H1 (cell line): ENCODE data around the gene MRM2. TPM values are rescaled to one million over a fixed set of nuclear protein-coding genes. Genes with fewer than 3 reads are reported as not detected.
A peak's percentile ranks its signal among the peaks of the same experiment; 100 is the strongest.

Experiments used
- ASH2L ChIP-seq: fragments of 200-600, 300-600 bp; sonication (generic); IDR thresholded peaks from one replicate; pipeline ENCODE4 v1.7.1; 2017; ENCODE audit warnings: low read length
- BACH1 ChIP-seq: IDR thresholded peaks from 2 replicates; pipeline ENCODE4 v1.6.1; 2012; ENCODE audit warnings: low read length, improper control_type of control experiment
- BCL11A ChIP-seq, 2 experiments: IDR thresholded peaks; one replicate each; pipeline ENCODE4 v1.6.1; 2011; ENCODE audit warnings: low read depth in 2 of 2, low read length in 2 of 2, mild to moderate bottlenecking in 2 of 2
- CHD1 ChIP-seq: IDR thresholded peaks from 2 replicates; pipeline ENCODE4 v1.6.1; 2012; ENCODE audit warnings: low read depth, low read length, improper control_type of control experiment
- CREB1 ChIP-seq: IDR thresholded peaks from 2 replicates; pipeline ENCODE4 v1.6.1; 2012; ENCODE audit warnings: inconsistent platforms
- EGR1 ChIP-seq: IDR thresholded peaks from 2 replicates; pipeline ENCODE4 v1.6.1; 2011; ENCODE audit warnings: low read depth, low read length, borderline replicate concordance
- NRF1 ChIP-seq: IDR thresholded peaks from 2 replicates; pipeline ENCODE4 v1.6.1; 2011; ENCODE audit warnings: mild to moderate bottlenecking, low read depth, low read length, improper control_type of control experiment
- POLR2A ChIP-seq, 2 experiments: IDR thresholded peaks; 1 replicate in 1 of 2; 2 replicates in 1 of 2; pipeline ENCODE4 v1.6.1; 2011; ENCODE audit warnings: low read depth in 2 of 2, low read length in 2 of 2, mild to moderate bottlenecking in 2 of 2; ENCODE audit errors: control extremely low read depth in 1 of 2
- RAD21 ChIP-seq, 2 experiments: IDR thresholded peaks in 1 of 2; conservative IDR thresholded peaks in 1 of 2; 2 replicates each; pipeline ENCODE4 v1.6.1; 2011; ENCODE audit warnings: low read depth in 2 of 2, low read length in 2 of 2, improper control_type of control experiment in 1 of 2, inconsistent platforms in 1 of 2, mild to moderate bottlenecking in 1 of 2, moderate library complexity in 1 of 2
- RBBP5 ChIP-seq: IDR thresholded peaks from 2 replicates; pipeline ENCODE4 v1.7.1; 2012; ENCODE audit warnings: low read depth, mild to moderate bottlenecking, inconsistent platforms, low read length, moderate library complexity, borderline replicate concordance
- polyA plus RNA-seq, 7 experiments: library from polyadenylated mRNA; depleted of rRNA in 3 of 7; stranded (reverse) in 5 of 7; unstranded in 2 of 7; fragments of >200 nt in 5 of 7; fragments of 200-250 nt in 2 of 7; gene quantifications; 1 replicate in 5 of 7; 2 replicates in 1 of 7; 4 replicates in 1 of 7; pipeline versions ENCODE4 v1.2.1 to v1.2.3, GENCODE V29; 2011 to 2013; ENCODE audit warnings: missing spikeins in 2 of 7, mixed read lengths in 2 of 7
- total RNA-seq: library from RNA; stranded (reverse); fragmentation: NEBNext Ultra II Directional; extraction: Animal tissue kit (Norgen Biotek cat#: 25700); gene quantifications from 2 replicates; pipeline ENCODE4 v1.2.1, GENCODE V29; 2021

Gene MRM2
- total and polyA plus RNA-seq, 2 of the 8 experiments (the other 6 are each of a cell fraction or from before 2014, with no cell fraction given) = 17.2 to 38.6 TPM

GRCh38 chr7:2232766-2233520 is 9.1 kb downstream of the MRM2 start, which contains the start of gene MAD1L1 (continued):
- TF ChIP-seq EGR1 = peak; percentile 19; the same call in 1 of the 2 replicates
- peak; percentile 20; the same call in 1 of the 2 replicates for TF ChIP-seq NRF1
- TF ChIP-seq CHD1 = no peak
- peak in 1 of 2 experiments; percentile 80; a peak in 2 of 3 replicates for TF ChIP-seq POLR2A (IDR thresholded peaks at IDR 0.05; ENCODE audit: control extremely low read depth in 1 of 2, low read depth in 2 of 2, low read length in 2 of 2)
- TF ChIP-seq RAD21 (IDR thresholded peaks at IDR 0.05 in 1 of 2, conservative IDR thresholded peaks at IDR 0.05 in 1 of 2; ENCODE audit: low read depth in 2 of 2, low read length in 2 of 2) = no peak
- TF ChIP-seq ASH2L = peak; percentile 87
- TF ChIP-seq BCL11A (IDR thresholded peaks at IDR 0.05; ENCODE audit: low read depth in 2 of 2, low read length in 2 of 2) = no peak
- TF ChIP-seq BACH1 = 0 out of 2 replicates have a peak, but pooled peaks have one; percentile 26
- peak; percentile 75 for TF ChIP-seq CREB1
- TF ChIP-seq RBBP5 = peak; percentile 65; the same call in 1 of the 2 replicates
- TF ChIP-seq, all 59 proteins: peak for 21
